OCI-LY7 (cell line): ENCODE results near the gene NOL12.

Source experiments
- CTCF ChIP-seq: fragments of 200-600 bp; sonication (generic); conservative IDR thresholded peaks from 2 replicates; pipeline ENCODE4 v1.5.1; 2014; ENCODE audit warnings: mild to moderate bottlenecking, antibody characterized with exemption, low read length, moderate library complexity, mixed read lengths
- EZH2phosphoT487 ChIP-seq: fragments of 200-600 bp; sonication (generic); IDR thresholded peaks from 2 replicates; pipeline ENCODE4 v1.6.1; 2018; ENCODE audit warnings: low read depth, borderline replicate concordance, mild to moderate bottlenecking, mixed run types, antibody characterized with exemption, low read length, moderate library complexity, mixed read lengths

- TF ChIP-seq CTCF, result no peak; the same call in 1 of the 2 replicates
- no peak for TF ChIP-seq EZH2phosphoT487
Measured at GRCh38 chr22:37639771-37640590, 46.2 kb upstream of the NOL12 start.
